ENCODE measurements around the gene VARS2.

DNA sequence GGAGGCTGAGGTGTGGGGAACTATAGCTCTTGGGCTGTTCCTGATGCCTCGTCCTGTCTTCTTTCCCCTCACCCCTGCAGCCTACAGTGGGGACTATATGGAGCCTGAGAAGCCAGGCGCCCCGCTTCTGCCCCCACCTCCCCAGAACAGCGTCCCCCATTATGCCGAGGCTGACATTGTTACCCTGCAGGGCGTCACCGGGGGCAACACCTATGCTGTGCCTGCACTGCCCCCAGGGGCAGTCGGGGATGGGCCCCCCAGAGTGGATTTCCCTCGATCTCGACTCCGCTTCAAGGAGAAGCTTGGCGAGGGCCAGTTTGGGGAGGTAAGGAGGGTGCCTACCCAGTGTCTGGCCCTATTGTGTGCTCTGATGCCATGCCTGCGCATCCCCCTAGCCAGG lies 17.5 kb upstream of the VARS2 start:
- TF ChIP-seq CTCF (IDR thresholded peaks at IDR 0.05): no peak
- no peak for TF ChIP-seq POLR2A (IDR thresholded peaks at IDR 0.05)
